K562 (cell line): Measurements from ENCODE around the gene STXBP4. TPM values are rescaled to one million over a fixed set of nuclear protein-coding genes. Genes with fewer than 3 reads are reported as not detected.

Experiments
- ARID1B ChIP-seq: fragments of 450-650 bp; IDR thresholded peaks from 2 replicates; pipeline ENCODE4 v1.6.1; 2016; ENCODE audit warnings: antibody characterized with exemption, mild to moderate bottlenecking, inconsistent platforms
- ARNT ChIP-seq, 2 experiments: fragments of 450-650 bp; IDR thresholded peaks; 2 replicates each; pipeline ENCODE4 v1.6.1; 2016; ENCODE audit warnings: mild to moderate bottlenecking in 1 of 2
- BACH1 ChIP-seq: fragments of 200-800 bp; sonication (Bioruptor generic); IDR thresholded peaks from 2 replicates; pipeline ENCODE4 v1.6.1; 2016; ENCODE audit warnings: missing genetic modification characterization, missing compliant biosample characterization
- C11orf30 ChIP-seq: fragments of 450-650 bp; IDR thresholded peaks from 2 replicates; pipeline ENCODE4 v1.6.1; 2016; ENCODE audit warnings: low read depth, mild to moderate bottlenecking
- CBFA2T3 ChIP-seq: fragments of 450-650 bp; IDR thresholded peaks from 2 replicates; pipeline ENCODE4 v1.6.1; 2017
- CBX8 ChIP-seq: fragments of 200-600 bp; sonication (generic); IDR thresholded peaks from 2 replicates; pipeline ENCODE4 v1.6.1; 2012; ENCODE audit warnings: borderline replicate concordance, mixed run types, low read depth, mild to moderate bottlenecking, moderate library complexity, mixed read lengths, low read length, control low read depth, inconsistent platforms; ENCODE audit not compliant: poor library complexity, severe bottlenecking; ENCODE audit errors: extremely low read depth
- COPS2 ChIP-seq: fragments of 450-650 bp; conservative IDR thresholded peaks from 2 replicates; pipeline ENCODE4 v1.6.1; 2016; ENCODE audit warnings: mild to moderate bottlenecking, moderate library complexity
- EP300 ChIP-seq: IDR thresholded peaks from 2 replicates; pipeline ENCODE4 v1.6.1; 2012; ENCODE audit warnings: low read length, improper control_type of control experiment
- FOSL1 ChIP-seq: fragments of 200-800 bp; sonication (Bioruptor generic); conservative IDR thresholded peaks from 2 replicates; pipeline ENCODE4 v1.6.1; 2016; ENCODE audit warnings: missing genetic modification characterization, missing compliant biosample characterization
- KLF6 ChIP-seq: fragments of 250-450 bp; sonication (Bioruptor Pico); IDR thresholded peaks from 2 replicates; pipeline ENCODE4 v1.4.0; 2020; ENCODE audit warnings: mild to moderate bottlenecking, moderate library complexity, borderline replicate concordance
- MAFF ChIP-seq: IDR thresholded peaks from 2 replicates; pipeline ENCODE4 v1.6.1; 2012; ENCODE audit warnings: low read length, improper control_type of control experiment
- MAZ ChIP-seq, 2 experiments: fragments of 450-650 bp in 1 of 2; sonication (generic) in 1 of 2; formaldehyde crosslinking; IDR thresholded peaks in 1 of 2; conservative IDR thresholded peaks in 1 of 2; 2 replicates each; pipeline versions ENCODE4 v1.4.0 to v1.5.0; 2020; ENCODE audit warnings: mild to moderate bottlenecking in 1 of 2, missing genetic modification reagents in 1 of 2
- NCOR1 ChIP-seq: fragments of 450-650 bp; IDR thresholded peaks from 2 replicates; pipeline ENCODE4 v1.6.1; 2016; ENCODE audit warnings: mild to moderate bottlenecking, moderate library complexity
- PHF21A ChIP-seq: fragments of 450-650 bp; IDR thresholded peaks from 2 replicates; pipeline ENCODE4 v1.6.1; 2017; ENCODE audit warnings: low read depth, borderline replicate concordance
- RFX1 ChIP-seq: fragments of 450-650 bp; IDR thresholded peaks from 2 replicates; pipeline ENCODE4 v1.6.1; 2016; ENCODE audit warnings: mild to moderate bottlenecking, moderate library complexity
- TBP ChIP-seq: optimal IDR thresholded peaks from 2 replicates; pipeline ENCODE3; 2011; ENCODE audit warnings: low read depth, low read length, improper control_type of control experiment
- ZNF583 ChIP-seq: fragments of 250-450 bp; sonication (Bioruptor Pico); IDR thresholded peaks from 2 replicates; pipeline ENCODE4 v1.4.0; 2020
- ZNF766 ChIP-seq: fragments of 200-800 bp; sonication (Bioruptor generic); conservative IDR thresholded peaks from 2 replicates; pipeline ENCODE4 v1.6.1; 2016; ENCODE audit warnings: missing genetic modification characterization, missing compliant biosample characterization
- polyA plus RNA-seq, 8 experiments: library from polyadenylated mRNA; depleted of rRNA in 4 of 8; stranded (reverse) in 5 of 8; unstranded in 3 of 8; fragments of >200 nt; fragmentation: Nextera tagmentation in 2 of 8; fragmentation: Illumina TruSeq in 1 of 8; extraction: Ambion mirVana in 2 of 8; extraction: Trizol in 1 of 8; gene quantifications; 2 replicates each; pipeline versions ENCODE4 v1.2.1 to v1.2.3, GENCODE V29; 2011 to 2014; ENCODE audit warnings: inconsistent platforms in 1 of 8, missing spikeins in 1 of 8
- total RNA-seq, 7 experiments: library from RNA; depleted of rRNA in 6 of 7; stranded (reverse); fragments of >200 nt in 6 of 7; fragmentation: Illumina TruSeq in 2 of 7; extraction: Trizol in 2 of 7; gene quantifications; 2 replicates each; pipeline versions ENCODE4 v1.2.1 to v1.2.3, GENCODE V29; 2011 to 2021; ENCODE audit warnings: low replicate concordance in 1 of 7
- TF ChIP-seq, protein P1 (sequence below): fragments of 450-650 bp; IDR thresholded peaks from 2 replicates; pipeline ENCODE4 v1.6.1; 2016
- TF ChIP-seq, protein P2 (sequence below): IDR thresholded peaks from 2 replicates; pipeline ENCODE4 v1.6.1; 2012; ENCODE audit warnings: low read depth, low read length, improper control_type of control experiment, borderline replicate concordance
- TF ChIP-seq, protein P3 (sequence below), 2 experiments: fragments of 200-800 bp in 1 of 2; sonication (Bioruptor generic) in 1 of 2; sonication (generic) in 1 of 2; formaldehyde crosslinking in 1 of 2; IDR thresholded peaks in 1 of 2; conservative IDR thresholded peaks in 1 of 2; 2 replicates each; pipeline versions ENCODE4 v1.5.0 to v1.6.1; 2016 to 2020; ENCODE audit warnings: missing compliant biosample characterization in 1 of 2, missing genetic modification characterization in 1 of 2, missing genetic modification reagents in 1 of 2
- TF ChIP-seq, protein P4 (sequence below), 2 experiments: fragments of 450-650 bp in 1 of 2; sonication (generic) in 1 of 2; formaldehyde crosslinking in 1 of 2; IDR thresholded peaks in 1 of 2; conservative IDR thresholded peaks in 1 of 2; 2 replicates each; pipeline versions ENCODE4 v1.6.1 to v1.8.1; 2016 to 2023; ENCODE audit warnings: mild to moderate bottlenecking in 2 of 2, moderate library complexity in 2 of 2, inconsistent platforms in 1 of 2, missing genetic modification reagents in 1 of 2
- TF ChIP-seq, protein P5 (sequence below): sonication (generic); IDR thresholded peaks from 2 replicates; pipeline ENCODE4 v1.6.1; 2016

Gene STXBP4
- total and polyA plus RNA-seq, 9 of the 15 experiments (the other 6 are each of a cell fraction or from before 2014, with no cell fraction given), result 11.6 to 23.2 (median 18.5) TPM

DNA sequence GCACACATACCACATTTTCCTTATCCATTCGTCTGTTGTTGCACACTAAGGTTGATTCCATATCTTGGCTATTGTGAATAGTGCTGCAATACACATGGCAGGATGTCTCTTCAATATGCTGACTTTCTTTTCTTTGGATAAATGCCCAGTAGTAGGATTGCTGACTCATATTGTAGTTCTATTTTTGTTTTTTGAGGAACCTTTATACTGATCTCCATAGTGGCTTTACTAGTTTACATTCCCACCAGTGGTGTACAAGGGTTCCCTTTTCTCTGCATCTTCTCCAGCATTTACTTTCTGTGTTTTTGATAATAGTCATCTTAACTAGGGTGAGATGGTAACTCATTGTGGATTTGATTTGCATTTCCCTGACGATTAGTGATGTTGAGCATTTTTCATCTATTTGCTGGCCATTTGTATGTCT is 118.1 kb downstream of the STXBP4 start (continued):
- TF ChIP-seq, protein P1, sequence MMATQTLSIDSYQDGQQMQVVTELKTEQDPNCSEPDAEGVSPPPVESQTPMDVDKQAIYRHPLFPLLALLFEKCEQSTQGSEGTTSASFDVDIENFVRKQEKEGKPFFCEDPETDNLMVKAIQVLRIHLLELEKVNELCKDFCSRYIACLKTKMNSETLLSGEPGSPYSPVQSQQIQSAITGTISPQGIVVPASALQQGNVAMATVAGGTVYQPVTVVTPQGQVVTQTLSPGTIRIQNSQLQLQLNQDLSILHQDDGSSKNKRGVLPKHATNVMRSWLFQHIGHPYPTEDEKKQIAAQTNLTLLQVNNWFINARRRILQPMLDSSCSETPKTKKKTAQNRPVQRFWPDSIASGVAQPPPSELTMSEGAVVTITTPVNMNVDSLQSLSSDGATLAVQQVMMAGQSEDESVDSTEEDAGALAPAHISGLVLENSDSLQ, result 0 out of 2 replicates have a peak, but pooled peaks have one; percentile 15
- TF ChIP-seq NCOR1 (no peak), BACH1 (peak; percentile 91), MAZ (CRISPR knock-in tag; conservative IDR thresholded peaks at IDR 0.05 in 1 of 2, IDR thresholded peaks at IDR 0.05 in 1 of 2) (0 out of 4 replicates have a peak, but pooled peaks of 1 of the 2 experiments have one; percentile 15), TBP (peak; percentile 25), PHF21A (no peak), RFX1 (0 out of 2 replicates have a peak, but pooled peaks have one; percentile 4), C11orf30 (peak; percentile 100), KLF6 (CRISPR knock-in tag) (no peak), EP300 (peak; percentile 53; the same call in 1 of the 2 replicates), CBFA2T3 (peak; percentile 37; the same call in 1 of the 2 replicates), ZNF766 (CRISPR knock-in tag) (peak; percentile 57; the same call in 1 of the 2 replicates), FOSL1 (tag) (peak; percentile 71), MAFF (peak; percentile 95), ARNT (IDR thresholded peaks at IDR 0.05) (peak in 1 of 2 experiments; percentile 54; a peak in 1 of 4 replicates), COPS2 (no peak), ARID1B (peak; percentile 80), CBX8 (no peak), ZNF583 (CRISPR knock-in tag) (no peak)
- TF ChIP-seq, protein P2, sequence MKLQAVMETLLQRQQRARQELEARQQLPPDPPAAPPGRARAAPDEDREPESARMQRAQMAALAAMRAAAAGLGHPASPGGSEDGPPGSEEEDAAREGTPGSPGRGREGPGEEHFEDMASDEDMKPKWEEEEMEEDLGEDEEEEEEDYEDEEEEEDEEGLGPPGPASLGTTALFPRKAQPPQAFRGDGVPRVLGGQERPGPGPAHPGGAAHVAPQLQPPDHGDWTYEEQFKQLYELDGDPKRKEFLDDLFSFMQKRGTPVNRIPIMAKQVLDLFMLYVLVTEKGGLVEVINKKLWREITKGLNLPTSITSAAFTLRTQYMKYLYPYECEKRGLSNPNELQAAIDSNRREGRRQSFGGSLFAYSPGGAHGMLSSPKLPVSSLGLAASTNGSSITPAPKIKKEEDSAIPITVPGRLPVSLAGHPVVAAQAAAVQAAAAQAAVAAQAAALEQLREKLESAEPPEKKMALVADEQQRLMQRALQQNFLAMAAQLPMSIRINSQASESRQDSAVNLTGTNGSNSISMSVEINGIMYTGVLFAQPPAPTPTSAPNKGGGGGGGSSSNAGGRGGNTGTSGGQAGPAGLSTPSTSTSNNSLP, result peak; percentile 54; the same call in 1 of the 2 replicates
- TF ChIP-seq, protein P3, sequence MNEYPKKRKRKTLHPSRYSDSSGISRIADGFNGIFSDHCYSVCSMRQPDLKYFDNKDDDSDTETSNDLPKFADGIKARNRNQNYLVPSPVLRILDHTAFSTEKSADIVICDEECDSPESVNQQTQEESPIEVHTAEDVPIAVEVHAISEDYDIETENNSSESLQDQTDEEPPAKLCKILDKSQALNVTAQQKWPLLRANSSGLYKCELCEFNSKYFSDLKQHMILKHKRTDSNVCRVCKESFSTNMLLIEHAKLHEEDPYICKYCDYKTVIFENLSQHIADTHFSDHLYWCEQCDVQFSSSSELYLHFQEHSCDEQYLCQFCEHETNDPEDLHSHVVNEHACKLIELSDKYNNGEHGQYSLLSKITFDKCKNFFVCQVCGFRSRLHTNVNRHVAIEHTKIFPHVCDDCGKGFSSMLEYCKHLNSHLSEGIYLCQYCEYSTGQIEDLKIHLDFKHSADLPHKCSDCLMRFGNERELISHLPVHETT (CRISPR knock-in tag; conservative IDR thresholded peaks at IDR 0.05 in 1 of 2, IDR thresholded peaks at IDR 0.05 in 1 of 2), result 0 out of 4 replicates have a peak, but pooled peaks of 1 of the 2 experiments have one; percentile 9
- TF ChIP-seq, protein P4, sequence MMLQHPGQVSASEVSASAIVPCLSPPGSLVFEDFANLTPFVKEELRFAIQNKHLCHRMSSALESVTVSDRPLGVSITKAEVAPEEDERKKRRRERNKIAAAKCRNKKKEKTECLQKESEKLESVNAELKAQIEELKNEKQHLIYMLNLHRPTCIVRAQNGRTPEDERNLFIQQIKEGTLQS (IDR thresholded peaks at IDR 0.05), result peak; percentile 73
- TF ChIP-seq, protein P4 (CRISPR knock-in tag; conservative IDR thresholded peaks at IDR 0.05), result no peak
- TF ChIP-seq, protein P5, sequence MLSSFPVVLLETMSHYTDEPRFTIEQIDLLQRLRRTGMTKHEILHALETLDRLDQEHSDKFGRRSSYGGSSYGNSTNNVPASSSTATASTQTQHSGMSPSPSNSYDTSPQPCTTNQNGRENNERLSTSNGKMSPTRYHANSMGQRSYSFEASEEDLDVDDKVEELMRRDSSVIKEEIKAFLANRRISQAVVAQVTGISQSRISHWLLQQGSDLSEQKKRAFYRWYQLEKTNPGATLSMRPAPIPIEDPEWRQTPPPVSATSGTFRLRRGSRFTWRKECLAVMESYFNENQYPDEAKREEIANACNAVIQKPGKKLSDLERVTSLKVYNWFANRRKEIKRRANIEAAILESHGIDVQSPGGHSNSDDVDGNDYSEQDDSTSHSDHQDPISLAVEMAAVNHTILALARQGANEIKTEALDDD, result peak; percentile 89
